NCI-H128 (cell line): ENCODE data around the gene TTC28.
"Not testable (repeated sequence)": the region's sequence is repeated elsewhere in the genome, so short reads cannot be mapped to it uniquely, and the experiment has no call there.

Source experiments
- DNase-seq: peaks from one replicate; lab custom pipeline; 2025; ENCODE audit not compliant: unreplicated experiment; lab: John Stamatoyannopoulos, UW

The TTC28 gene

GRCh38 chr22:28491289-28491688 is 188.4 kb downstream of the TTC28 start:
- DNase-seq, result not testable (repeated sequence)

- no peak for DNase-seq
Measured at GRCh38 chr22:28488825-28489224, 190.8 kb downstream of the TTC28 start.

GRCh38 chr22:28484662-28485061 is 195.0 kb downstream of the TTC28 start:
- DNase-seq, result no peak

GRCh38 chr22:28481725-28482124 is 197.9 kb downstream of the TTC28 start:
- no peak for DNase-seq

- no peak for DNase-seq
Measured at GRCh38 chr22:28480000-28480715, 199.5 kb downstream of the TTC28 start.

- DNase-seq, result no peak
Measured at GRCh38 chr22:28478564-28478963, 201.1 kb downstream of the TTC28 start.

- DNase-seq, result no peak
Measured at GRCh38 chr22:28477556-28477955, 202.1 kb downstream of the TTC28 start.

GRCh38 chr22:28474330-28474729 is 205.3 kb downstream of the TTC28 start:
- no peak for DNase-seq

- no peak for DNase-seq
Measured at GRCh38 chr22:28473258-28473657, 206.4 kb downstream of the TTC28 start.

GRCh38 chr22:28467055-28467454 is 212.6 kb downstream of the TTC28 start:
- not testable (repeated sequence) for DNase-seq

- no peak for DNase-seq
Measured at GRCh38 chr22:28466399-28466798, 213.2 kb downstream of the TTC28 start.

- DNase-seq, result no peak
Measured at GRCh38 chr22:28465841-28466240, 213.8 kb downstream of the TTC28 start.

- no peak for DNase-seq
Measured at GRCh38 chr22:28464127-28464526, 215.5 kb downstream of the TTC28 start.

GRCh38 chr22:28463408-28463807 is 216.2 kb downstream of the TTC28 start:
- DNase-seq, result not testable (repeated sequence)

- no peak for DNase-seq
Measured at GRCh38 chr22:28462901-28463300, 216.7 kb downstream of the TTC28 start.

GRCh38 chr22:28462041-28462440 is 217.6 kb downstream of the TTC28 start:
- DNase-seq, result no peak

- no peak for DNase-seq
Measured at GRCh38 chr22:28454431-28455064, 225.1 kb downstream of the TTC28 start.

- no peak for DNase-seq
Measured at GRCh38 chr22:28450109-28450508, 229.5 kb downstream of the TTC28 start.

GRCh38 chr22:28449041-28449440 is 230.6 kb downstream of the TTC28 start:
- no peak for DNase-seq

- no peak for DNase-seq
Measured at GRCh38 chr22:28448625-28449024, 231.0 kb downstream of the TTC28 start.

- no peak for DNase-seq
Measured at GRCh38 chr22:28444659-28445058, 235.0 kb downstream of the TTC28 start.

- DNase-seq, result no peak
Measured at GRCh38 chr22:28443526-28443876, 236.1 kb downstream of the TTC28 start.
